ENCODE measurements around the gene COL18A1.

GRCh38 chr21:45517249-45518065 is 112.5 kb downstream of the COL18A1 start:
- TF ChIP-seq CTCF (IDR thresholded peaks at IDR 0.05; ENCODE audit: poor library complexity) (no peak), EZH2 (IDR thresholded peaks at IDR 0.05; ENCODE audit: borderline replicate concordance) (no peak), EZH2phosphoT487 (IDR thresholded peaks at IDR 0.05; ENCODE audit: low read depth, severe bottlenecking, unreplicated experiment) (no peak)

Data from hepatocyte (in vitro differentiated cells).